ENCODE measurements around the gene SMAD7. TPM values are rescaled to one million over a fixed set of nuclear protein-coding genes. Genes with fewer than 3 reads are reported as not detected.

Gene SMAD7
- total and polyA plus RNA-seq, 10 of the 15 experiments (the other 5 are each of a cell fraction or from before 2014, with no cell fraction given): 1.3 to 22.5 (median 8.0) TPM

GRCh38 chr18:48928787-48929186 lies 22.0 kb downstream of the SMAD7 start:
- Histone ChIP-seq H3K27me3 (replicated peaks in 1 of 2; ENCODE audit: control insufficient read depth in 2 of 2, insufficient read depth in 2 of 2, low read length in 1 of 2) (no peaks in the 10 kb centered on the region), H3K9me3 (replicated peaks; ENCODE audit: control insufficient read depth, insufficient read depth, low read length) (no peaks in the 10 kb centered on the region), H3K4me3 (peak overlapping the region; percentile 11; the same call in 1 of the 2 replicates), H4K20me1 (ENCODE audit: control insufficient read depth, insufficient read depth) (no peaks in the 10 kb centered on the region), H3K9ac (ENCODE audit: control insufficient read depth, insufficient read depth, low read length) (peak overlapping the region; percentile 47; the same call in 1 of the 2 replicates), H3K36me3 (ENCODE audit: control insufficient read depth in 2 of 2, insufficient read depth in 2 of 2, low read length in 1 of 2) (peaks cover 4 to 9% of the 10 kb centered on the region in 2 experiments), H3K4me2 (ENCODE audit: control insufficient read depth, insufficient read depth) (peak overlapping the region; percentile 94), H3K79me2 (ENCODE audit: control insufficient read depth, insufficient read depth, low read length) (peaks cover 96% of the 10 kb centered on the region), H3K4me1 (ENCODE audit: control insufficient read depth, insufficient read depth, low read length) (peaks cover 72% of the 10 kb centered on the region), H2AFZ (ENCODE audit: control insufficient read depth, low read depth, low read length) (no peak overlapping the region), H3K27ac (ENCODE audit: control insufficient read depth, insufficient read depth) (peak overlapping the region; percentile 49)
- peak; percentile 72 for DNase-seq (ENCODE audit: low read depth, low spot score)
- no TSS peak for BruUV-seq (replicated peaks)
- CTCF ChIA-PET: interaction anchor here (0.5 to 1.6 kb wide), 4 partner anchors 18 to 151 kb away, joined by 3 to 4 read pairs (median 3); no protein-coding TSS in a partner anchor
- RAD21 ChIA-PET (ENCODE audit: unreplicated experiment): interaction anchor here (0.8 to 2.5 kb wide), 5 partner anchors 8 to 151 kb away, joined by 3 to 12 read pairs (median 5); no protein-coding TSS in a partner anchor
- peak; percentile 86 for ATAC-seq
- SMC1A ChIA-PET (ENCODE audit: uncharacterized antibody, unreplicated experiment): interaction anchor here (0.9 to 7.1 kb wide), 11 partner anchors 11 to 150 kb away, joined by 3 to 55 read pairs (median 4); no protein-coding TSS in a partner anchor
- POLR2A ChIA-PET: interaction anchor here (0.6 to 8.1 kb wide), 5 partner anchors 10 to 433 kb away, joined by 3 to 71 read pairs (median 4); no protein-coding TSS in a partner anchor
- peak; percentile 66 for FAIRE-seq
- intact Hi-C loops (cut with micrococcal nuclease; ENCODE audit: unreplicated experiment): no loop called here
- 1% methylated on average over 9 of the region's 9 CpGs for WGBS (ENCODE audit: insufficient coverage, insufficient replicate concordance, low lambda C conversion rate, missing lambda C conversion rate)
- in situ Hi-C loops (cut with MboI): loop anchor here (25.0 kb wide), 1 partner anchor 1359 kb away; the partner anchor contains the start of genes CXXC1 and MBD1
- no peak for TF ChIP-seq SRF (IDR thresholded peaks at IDR 0.05; ENCODE audit: low read depth in 2 of 2, low read length in 2 of 2)
- 0 out of 2 replicates have a peak, but pooled peaks have one; percentile 9 for TF ChIP-seq NR2F1 (conservative IDR thresholded peaks at IDR 0.05)
- TF ChIP-seq TCF7 (IDR thresholded peaks at IDR 0.05; ENCODE audit: borderline replicate concordance): no peak
- TF ChIP-seq WRNIP1 (IDR thresholded peaks at IDR 0.05; ENCODE audit: borderline replicate concordance, low read depth, low read length): no peak
- no peak for TF ChIP-seq ATF7 (IDR thresholded peaks at IDR 0.05; ENCODE audit: low read depth)
- TF ChIP-seq ATF2 (IDR thresholded peaks at IDR 0.05; ENCODE audit: low read length): no peak
- TF ChIP-seq RCOR1 (conservative IDR thresholded peaks at IDR 0.05; ENCODE audit: low read depth, low read length): no peak
- TF ChIP-seq NFIC (IDR thresholded peaks at IDR 0.05; ENCODE audit: low read depth, low read length): no peak
- TF ChIP-seq HDGF (IDR thresholded peaks at IDR 0.05): no peak
- TF ChIP-seq HSF1 (IDR thresholded peaks at IDR 0.05; ENCODE audit: low read depth, low read length): no peak
- TF ChIP-seq SMAD1 (IDR thresholded peaks at IDR 0.05; ENCODE audit: low read depth, partially characterized antibody): no peak
- TF ChIP-seq USF2 (IDR thresholded peaks at IDR 0.05; ENCODE audit: borderline replicate concordance, low read depth, low read length): no peak
- TF ChIP-seq SREBF2 (IDR thresholded peaks at IDR 0.05; ENCODE audit: low read length): no peak
- TF ChIP-seq IRF4 (IDR thresholded peaks at IDR 0.05; ENCODE audit: low read depth, low read length): no peak
- TF ChIP-seq E4F1 (IDR thresholded peaks at IDR 0.05; ENCODE audit: borderline replicate concordance, partially characterized antibody): no peak
- TF ChIP-seq ZNF384 (IDR thresholded peaks at IDR 0.05; ENCODE audit: borderline replicate concordance, low read depth, low read length): no peak
- TF ChIP-seq TBL1XR1 (IDR thresholded peaks at IDR 0.05; ENCODE audit: low read depth, low read length): no peak
- TF ChIP-seq NFYA (IDR thresholded peaks at IDR 0.05; ENCODE audit: borderline replicate concordance, low read depth, low read length): no peak
